Neural cell (in vitro differentiated cells): ENCODE measurements around the gene DACH1. TPM values are rescaled to one million over a fixed set of nuclear protein-coding genes. Genes with fewer than 3 reads are reported as not detected.

ENCODE experiments used
- H2AFZ ChIP-seq: fragments of 200-600, 300-800 bp; sonication (generic), shearing (Covaris generic); 2 replicates; pipeline ENCODE4 v1.6.0; 2014; ENCODE audit warnings: low read depth, mild to moderate bottlenecking, antibody characterized with exemption, low read length, moderate library complexity
- H3F3A ChIP-seq: fragments of 200-600 bp; shearing (Covaris generic); 2 replicates; pipeline ENCODE4 v1.6.1; 2016; ENCODE audit warnings: mild to moderate bottlenecking, moderate library complexity, mixed read lengths, antibody characterized with exemption, low read length; ENCODE audit not compliant: insufficient read depth, poor library complexity, severe bottlenecking
- H3K27ac ChIP-seq: fragments of 200-600, 300-800 bp; sonication (generic), shearing (Covaris generic); 2 replicates; pipeline ENCODE4 v1.5.1; 2014; ENCODE audit warnings: mild to moderate bottlenecking, low read length, moderate library complexity
- H3K27me3 ChIP-seq: fragments of 300-800, 200-600 bp; sonication (generic), shearing (Covaris generic); 2 replicates; pipeline ENCODE4 v1.6.0; 2014; ENCODE audit warnings: mild to moderate bottlenecking, low read depth, low read length, moderate library complexity; ENCODE audit not compliant: insufficient read depth
- H3K36me3 ChIP-seq: fragments of 300-800, 200-600 bp; sonication (generic), shearing (Covaris generic); 2 replicates; pipeline ENCODE4 v1.5.1; 2014; ENCODE audit warnings: mild to moderate bottlenecking, antibody characterized with exemption, low read length, moderate library complexity; ENCODE audit not compliant: insufficient read depth
- H3K4me2 ChIP-seq: fragments of 300-800, 200-600 bp; sonication (generic), shearing (Covaris generic); 2 replicates; pipeline ENCODE4 v1.6.0; 2014; ENCODE audit warnings: mild to moderate bottlenecking, low read length
- H3K4me3 ChIP-seq: fragments of 300-800, 200-600 bp; sonication (generic), shearing (Covaris generic); 2 replicates; pipeline ENCODE4 v1.5.1; 2014; ENCODE audit warnings: mild to moderate bottlenecking, low read length, moderate library complexity
- H3K79me2 ChIP-seq: fragments of 200-600 bp; shearing (Covaris generic); replicated peaks from 2 replicates; pipeline ENCODE4 v1.6.0; 2014; ENCODE audit warnings: mild to moderate bottlenecking, low read length, moderate library complexity; ENCODE audit not compliant: insufficient read depth
- H3K9ac ChIP-seq: fragments of 300-800, 200-600 bp; sonication (generic), shearing (Covaris generic); 2 replicates; pipeline ENCODE4 v1.6.1; 2016; ENCODE audit warnings: mild to moderate bottlenecking, low read length, mixed read lengths
- H3K9me2 ChIP-seq: fragments of 200-600 bp; shearing (Covaris generic); 2 replicates; pipeline ENCODE4 v1.6.1; 2016; ENCODE audit warnings: mild to moderate bottlenecking, low read length, mixed read lengths; ENCODE audit not compliant: insufficient read depth
- H3K9me3 ChIP-seq: fragments of 200-600, 300-800 bp; sonication (generic), shearing (Covaris generic); 2 replicates; pipeline ENCODE4 v1.6.1; 2016; ENCODE audit warnings: mild to moderate bottlenecking, mixed run types, low read length, moderate library complexity, mixed read lengths
- H4K20me1 ChIP-seq: fragments of 200-600 bp; shearing (Covaris generic); 2 replicates; pipeline ENCODE4 v1.6.1; 2016; ENCODE audit warnings: mild to moderate bottlenecking, mixed run types; ENCODE audit not compliant: insufficient read depth
- EP300 ChIP-seq: fragments of 450-650 bp; conservative IDR thresholded peaks from 2 replicates; pipeline ENCODE4 v1.6.1; 2014; ENCODE audit warnings: antibody characterized with exemption, mild to moderate bottlenecking, moderate library complexity; ENCODE audit not compliant: poor library complexity, severe bottlenecking
- EZH2 ChIP-seq: fragments of 200-600, 300-800 bp; shearing (Covaris generic), sonication (generic); IDR thresholded peaks from 2 replicates; pipeline ENCODE4 v1.6.1; 2014; ENCODE audit warnings: antibody characterized with exemption, low read length, borderline replicate concordance, mild to moderate bottlenecking; ENCODE audit not compliant: insufficient read depth, poor library complexity, severe bottlenecking
- MXI1 ChIP-seq: fragments of 450-650 bp; conservative IDR thresholded peaks from 2 replicates; pipeline ENCODE4 v1.6.1; 2014; ENCODE audit warnings: antibody characterized with exemption, mild to moderate bottlenecking; ENCODE audit not compliant: poor library complexity, severe bottlenecking
- POLR2AphosphoS5 ChIP-seq: IDR thresholded peaks from 2 replicates; pipeline ENCODE4 v1.6.1; 2012
- RAD21 ChIP-seq: fragments of 450-650 bp; conservative IDR thresholded peaks from 2 replicates; pipeline ENCODE4 v1.6.1; 2014; ENCODE audit warnings: antibody characterized with exemption, mild to moderate bottlenecking, moderate library complexity
- REST ChIP-seq: IDR thresholded peaks from 2 replicates; pipeline ENCODE4 v1.6.1; 2012; ENCODE audit warnings: borderline replicate concordance
- SMC3 ChIP-seq: fragments of 450-650 bp; conservative IDR thresholded peaks from 2 replicates; pipeline ENCODE4 v1.6.1; 2014; ENCODE audit warnings: antibody characterized with exemption, mild to moderate bottlenecking, moderate library complexity; ENCODE audit not compliant: poor library complexity
- polyA plus RNA-seq: library from polyadenylated mRNA; depleted of rRNA; stranded (reverse); fragments of >200 nt; gene quantifications from 2 replicates; pipeline ENCODE4 v1.2.3, GENCODE V29; 2014
- TF ChIP-seq, protein P1 (sequence below): fragments of 450-650 bp; IDR thresholded peaks from 2 replicates; pipeline ENCODE4 v1.5.1; 2014; ENCODE audit warnings: antibody characterized with exemption, mild to moderate bottlenecking, moderate library complexity; ENCODE audit not compliant: poor library complexity, severe bottlenecking

The DACH1 gene
- polyA plus RNA-seq, 1 donor from 2014 or later, result 20.0 TPM

DNA sequence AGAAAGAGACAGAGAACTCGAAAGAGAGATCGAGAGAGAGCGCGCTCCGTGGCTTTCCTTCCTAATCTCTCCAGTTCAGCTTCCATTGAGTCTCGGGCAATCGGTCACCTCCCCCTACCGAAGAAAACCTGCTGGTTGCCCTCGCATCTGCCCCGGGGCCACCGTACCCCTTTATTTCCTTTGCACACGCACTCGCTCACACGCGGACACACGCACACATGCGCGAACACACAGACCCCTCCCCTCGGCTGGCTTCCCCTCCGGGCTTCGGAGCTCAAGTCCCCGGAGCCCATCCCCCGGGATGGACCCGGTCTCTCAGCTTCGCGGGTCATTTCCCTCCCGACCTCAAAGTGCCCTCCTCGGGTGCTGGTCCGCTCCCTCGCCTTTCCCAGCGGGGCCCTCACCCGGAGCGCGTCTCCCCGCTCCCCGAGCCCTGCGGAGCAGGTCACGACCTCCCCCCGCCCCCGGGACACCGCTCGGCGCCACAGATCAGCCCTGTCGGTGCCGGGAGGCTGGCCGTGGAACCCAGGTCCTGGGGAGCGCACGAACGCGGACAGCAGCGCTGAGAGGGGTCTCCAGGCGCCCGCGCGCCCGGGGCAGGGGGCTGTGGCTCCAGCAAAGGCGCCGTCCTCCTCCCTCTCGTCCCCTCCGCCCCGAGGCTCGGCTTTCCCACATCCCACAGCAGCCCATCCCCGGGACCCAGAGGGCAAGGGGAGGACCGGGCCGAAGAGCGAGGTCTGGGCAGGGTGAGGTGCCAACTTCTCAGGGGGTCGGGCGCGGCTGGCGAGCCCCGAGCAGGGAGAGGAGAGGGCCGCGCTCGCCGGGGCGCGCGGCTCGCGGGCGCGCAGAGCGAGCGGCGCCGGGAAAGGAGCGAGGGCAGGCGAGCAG, 1.8 kb downstream of the DACH1 start (continued):
- peak; percentile 17 for TF ChIP-seq SMC3

DNA sequence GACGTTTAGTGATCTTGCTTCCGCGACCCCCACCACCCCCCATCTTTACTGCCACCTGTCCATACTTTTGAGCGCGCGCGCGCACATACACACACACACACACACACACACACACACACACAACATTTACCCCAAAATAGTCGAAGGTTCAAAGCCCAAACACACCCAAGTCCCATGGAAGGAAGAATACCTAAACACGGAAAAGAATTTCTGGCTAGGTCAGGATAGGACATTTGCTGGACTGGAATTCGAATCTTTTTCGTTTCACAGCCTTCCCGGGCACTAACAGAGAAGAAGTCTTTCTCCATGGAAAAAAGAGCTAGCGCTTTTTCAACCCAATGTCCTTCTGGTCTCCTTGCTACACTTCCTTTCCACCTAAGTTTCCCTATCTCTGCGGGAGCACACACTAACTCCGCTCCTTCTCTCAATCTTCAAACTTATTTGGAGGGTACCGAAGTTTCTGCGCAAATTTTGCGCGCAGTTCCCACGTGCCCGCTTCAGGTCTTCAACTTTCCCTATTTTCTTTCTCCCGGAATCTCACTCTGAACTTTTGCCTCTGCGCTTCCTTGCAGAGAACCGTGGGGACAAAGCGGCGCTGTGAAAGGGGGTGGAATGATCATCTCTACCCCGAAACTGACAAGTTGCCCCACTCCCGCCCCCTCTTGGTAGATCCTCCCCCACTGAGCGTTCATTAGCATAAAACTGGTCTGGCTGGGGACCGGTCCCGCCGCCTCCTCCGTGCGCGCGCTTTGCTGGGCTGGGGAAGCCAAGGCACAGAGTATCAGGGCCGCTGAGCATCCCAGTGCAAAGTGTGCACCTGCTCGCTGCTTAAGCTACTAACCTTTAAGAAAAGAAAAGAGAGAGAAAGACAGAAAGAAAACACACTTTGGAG, 2.7 kb downstream of the DACH1 start:
- Histone ChIP-seq H2AFZ (peak overlapping the region; percentile 49), H3K9ac (peak overlapping the region; percentile 79), H3K79me2 (peaks cover 62% of the 10 kb centered on the region)

DNA sequence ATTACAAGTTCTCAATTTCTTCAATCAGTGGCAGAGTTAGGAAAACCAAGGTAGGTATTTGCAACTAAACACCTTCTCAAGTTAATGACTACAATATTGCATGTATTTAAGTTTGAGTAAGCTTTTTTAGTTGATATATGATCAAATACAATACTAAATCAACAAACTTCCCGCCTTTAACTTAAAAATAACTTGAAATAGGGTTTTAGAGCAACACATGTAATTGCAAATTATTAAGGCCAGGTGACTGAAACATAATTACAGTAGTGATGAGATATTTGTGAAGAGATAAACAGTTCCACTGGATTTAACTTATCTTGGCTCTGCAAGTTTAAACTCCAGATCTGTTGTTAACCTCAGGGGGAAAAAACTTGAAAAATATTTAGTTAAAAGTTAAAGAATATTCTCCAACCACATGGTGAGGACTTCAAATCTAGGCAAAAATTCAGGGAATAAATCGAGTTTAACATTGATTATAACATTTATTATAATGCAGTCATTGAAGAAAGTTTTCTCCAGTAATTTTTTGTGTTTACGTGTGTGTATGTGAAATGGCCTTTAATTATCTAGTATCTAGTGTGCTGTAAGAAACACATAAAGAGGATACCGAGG, 3.6 kb downstream of the DACH1 start:
- H3K9me2 ChIP-seq, result no peaks in the 10 kb centered on the region
- H3K27me3 ChIP-seq, result peaks cover 25% of the 10 kb centered on the region
- TF ChIP-seq EZH2, result no peak
- TF ChIP-seq SMC3, result no peak
- TF ChIP-seq REST, result no peak
- TF ChIP-seq EP300, result no peak
- TF ChIP-seq, protein P1, sequence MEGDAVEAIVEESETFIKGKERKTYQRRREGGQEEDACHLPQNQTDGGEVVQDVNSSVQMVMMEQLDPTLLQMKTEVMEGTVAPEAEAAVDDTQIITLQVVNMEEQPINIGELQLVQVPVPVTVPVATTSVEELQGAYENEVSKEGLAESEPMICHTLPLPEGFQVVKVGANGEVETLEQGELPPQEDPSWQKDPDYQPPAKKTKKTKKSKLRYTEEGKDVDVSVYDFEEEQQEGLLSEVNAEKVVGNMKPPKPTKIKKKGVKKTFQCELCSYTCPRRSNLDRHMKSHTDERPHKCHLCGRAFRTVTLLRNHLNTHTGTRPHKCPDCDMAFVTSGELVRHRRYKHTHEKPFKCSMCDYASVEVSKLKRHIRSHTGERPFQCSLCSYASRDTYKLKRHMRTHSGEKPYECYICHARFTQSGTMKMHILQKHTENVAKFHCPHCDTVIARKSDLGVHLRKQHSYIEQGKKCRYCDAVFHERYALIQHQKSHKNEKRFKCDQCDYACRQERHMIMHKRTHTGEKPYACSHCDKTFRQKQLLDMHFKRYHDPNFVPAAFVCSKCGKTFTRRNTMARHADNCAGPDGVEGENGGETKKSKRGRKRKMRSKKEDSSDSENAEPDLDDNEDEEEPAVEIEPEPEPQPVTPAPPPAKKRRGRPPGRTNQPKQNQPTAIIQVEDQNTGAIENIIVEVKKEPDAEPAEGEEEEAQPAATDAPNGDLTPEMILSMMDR, result no peak
- TF ChIP-seq POLR2AphosphoS5, result no peak
- no peak for TF ChIP-seq RAD21

More for the DNA sequence above, 2.7 kb downstream of the DACH1 start:
- peaks cover 34% of the 10 kb centered on the region for H3K27me3 ChIP-seq
- peak overlapping the region; percentile 64 for H3K4me2 ChIP-seq
- H4K20me1 ChIP-seq, result no peaks in the 10 kb centered on the region
- H3K4me3 ChIP-seq, result peak overlapping the region; percentile 92
- no peaks in the 10 kb centered on the region for H3K36me3 ChIP-seq
- TF ChIP-seq MXI1 (peak; percentile 70), REST (peak; percentile 41), SMC3 (no peak), POLR2AphosphoS5 (no peak)
- H3F3A ChIP-seq, result peaks cover 5% of the 10 kb centered on the region
- no peaks in the 10 kb centered on the region for H3K9me3 ChIP-seq
- H3K27ac ChIP-seq, result peak overlapping the region; percentile 71
- H3K9me2 ChIP-seq, result no peaks in the 10 kb centered on the region

More for the DNA sequence above, 3.6 kb downstream of the DACH1 start:
- peak overlapping the region; percentile 50 for H3K4me2 ChIP-seq
- peaks cover 64% of the 10 kb centered on the region for H3K79me2 ChIP-seq
- peaks cover 5% of the 10 kb centered on the region for H3F3A ChIP-seq
- H3K9me3 ChIP-seq, result no peaks in the 10 kb centered on the region
- H2AFZ ChIP-seq, result no peak overlapping the region
- peak overlapping the region; percentile 92 for H3K4me3 ChIP-seq
- H3K9ac ChIP-seq, result no peak overlapping the region
- no peaks in the 10 kb centered on the region for H4K20me1 ChIP-seq
- no peaks in the 10 kb centered on the region for H3K36me3 ChIP-seq
- no peak overlapping the region for H3K27ac ChIP-seq
